ENCODE results near the gene SEMA4A.

Gene SEMA4A

GRCh38 chr1:156191292-156191964, 38.0 kb downstream of the SEMA4A start:
- Mint-ChIP-seq H3K4me1 (peaks cover 36% of the 10 kb centered on the region), H3K36me3 (peaks cover 10% of the 10 kb centered on the region), H3K9me3 (no peaks in the 10 kb centered on the region), H3K27ac (no peak overlapping the region), H3K4me3 (no peak overlapping the region), H3K27me3 (no peaks in the 10 kb centered on the region)

GRCh38 chr1:156193208-156193487, 39.8 kb downstream of the SEMA4A start:
- H3K9me3 Mint-ChIP-seq: no peaks in the 10 kb centered on the region
- peaks cover 14% of the 10 kb centered on the region for H3K36me3 Mint-ChIP-seq
- peak overlapping the region; percentile 95 for H3K4me3 Mint-ChIP-seq
- peaks cover 51% of the 10 kb centered on the region for H3K4me1 Mint-ChIP-seq
- peak overlapping the region; percentile 90 for H3K27ac Mint-ChIP-seq
- no peaks in the 10 kb centered on the region for H3K27me3 Mint-ChIP-seq

DNA sequence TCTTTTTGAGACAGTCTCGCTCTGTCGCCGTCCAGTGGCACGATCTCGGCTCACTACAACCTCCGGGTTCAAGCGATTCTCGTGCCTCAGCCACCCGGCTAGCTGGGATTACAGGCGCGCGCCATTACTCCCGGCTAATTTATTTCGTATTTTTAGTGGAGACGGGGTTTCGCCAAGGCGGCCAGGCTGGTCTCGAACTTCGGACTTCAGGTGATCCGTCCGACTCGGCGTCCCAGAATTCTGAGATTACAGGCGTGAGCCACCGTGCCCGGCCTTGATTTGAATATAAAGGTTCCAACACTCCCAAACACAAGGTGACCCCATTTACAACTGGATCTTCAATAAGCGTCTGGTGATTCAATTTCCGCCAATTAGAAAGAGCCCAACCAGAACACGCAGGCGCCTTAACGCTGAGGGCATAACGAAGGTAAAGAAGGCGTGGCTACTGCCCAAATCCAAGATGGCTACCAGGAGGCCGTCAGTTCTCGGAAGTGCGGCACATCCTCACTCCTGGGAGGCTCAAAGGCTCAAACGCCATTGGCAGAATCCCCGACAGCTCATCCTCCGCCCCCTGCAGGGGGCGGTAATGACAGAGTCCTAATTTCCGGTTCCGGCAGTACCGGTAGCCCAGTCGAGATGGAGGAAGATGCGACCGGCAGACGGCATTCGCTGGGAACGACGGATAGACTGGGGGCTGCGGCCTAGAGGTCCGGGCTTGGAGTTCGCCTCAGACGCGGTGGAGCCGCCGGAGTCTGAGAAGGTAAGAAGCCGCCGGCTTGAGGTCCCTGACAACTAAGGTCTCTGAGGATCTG, 40.3 kb downstream of the SEMA4A start, which contains the start of gene SLC25A44:
TSS of gene SLC25A44 (plus strand) at position 617 of the 812 bp plus-strand sequence. CDS start 5,744 bp downstream, outside the sequence.
- no peaks in the 10 kb centered on the region for H3K9me3 Mint-ChIP-seq
- peak within 1 kb of the TSS; percentile 95 for H3K4me3 Mint-ChIP-seq
- peak within 1 kb of the TSS; percentile 90 for H3K27ac Mint-ChIP-seq
- H3K27me3 Mint-ChIP-seq: no peaks in the 10 kb centered on the region
- peaks cover 57% of the 10 kb centered on the region for H3K4me1 Mint-ChIP-seq
- peaks cover 14% of the 10 kb centered on the region for H3K36me3 Mint-ChIP-seq

DNA sequence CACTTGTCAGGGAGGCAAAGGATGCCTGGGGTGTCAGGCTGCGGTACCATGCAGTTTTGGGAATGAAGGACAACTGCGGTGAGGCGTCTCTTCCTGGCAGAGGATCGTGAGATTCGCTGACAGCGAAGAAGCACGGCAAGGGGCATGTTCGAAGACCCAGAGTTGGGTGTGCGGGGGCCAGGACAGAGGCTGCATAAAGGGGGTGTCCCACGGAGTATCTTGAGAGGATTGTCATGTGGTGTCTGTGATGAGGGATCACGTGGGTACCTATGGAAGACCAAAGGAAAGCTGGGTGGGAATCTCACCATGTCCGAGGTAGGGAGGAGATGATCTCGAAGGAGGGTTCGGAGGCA, 40.9 kb downstream of the SEMA4A start:
- Mint-ChIP-seq H3K4me3 (peak overlapping the region; percentile 95), H3K27ac (peak overlapping the region; percentile 90), H3K36me3 (peaks cover 15% of the 10 kb centered on the region), H3K4me1 (peaks cover 62% of the 10 kb centered on the region), H3K27me3 (no peaks in the 10 kb centered on the region), H3K9me3 (no peaks in the 10 kb centered on the region)

- no peak overlapping the region for H3K27ac Mint-ChIP-seq
- peaks cover 77% of the 10 kb centered on the region for H3K4me1 Mint-ChIP-seq
Observed at GRCh38 chr1:156195853-156196252, 42.5 kb downstream of the SEMA4A start.

GRCh38 chr1:156196445-156196844, 43.1 kb downstream of the SEMA4A start:
- peaks cover 22% of the 10 kb centered on the region for H3K36me3 Mint-ChIP-seq

More at GRCh38 chr1:156195853-156196252, 42.5 kb downstream of the SEMA4A start:
- no peaks in the 10 kb centered on the region for H3K27me3 Mint-ChIP-seq
- peaks cover 22% of the 10 kb centered on the region for H3K36me3 Mint-ChIP-seq
- H3K9me3 Mint-ChIP-seq: no peaks in the 10 kb centered on the region
- peak overlapping the region; percentile 95 for H3K4me3 Mint-ChIP-seq

DNA sequence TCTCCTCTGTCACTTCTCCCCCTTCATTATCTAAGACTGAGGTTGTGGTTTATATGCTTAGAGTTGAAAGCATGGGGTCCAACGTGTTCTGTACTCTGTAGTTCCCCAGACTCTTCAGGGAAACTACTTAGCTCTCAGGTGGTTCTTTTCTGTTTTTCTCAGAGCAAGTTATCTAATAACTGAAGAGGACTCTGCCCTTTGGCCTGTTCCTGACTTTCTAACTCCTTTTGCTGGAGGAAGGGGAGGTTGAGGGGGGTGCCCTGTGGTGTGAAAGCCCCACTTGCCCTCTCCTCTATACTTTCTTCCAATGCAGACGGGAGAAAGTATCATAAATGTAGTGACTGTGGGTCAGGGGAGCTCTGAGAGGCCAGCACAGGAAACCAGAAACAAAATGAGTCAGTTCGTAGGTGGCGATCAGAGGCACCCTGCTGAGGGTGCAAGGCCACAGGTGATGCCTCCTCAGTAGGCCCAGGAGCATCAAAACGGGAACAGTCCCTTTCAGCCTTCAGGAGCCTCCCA, 45.5 kb downstream of the SEMA4A start:
- H3K36me3 Mint-ChIP-seq: peaks cover 20% of the 10 kb centered on the region
- H3K27me3 Mint-ChIP-seq: no peaks in the 10 kb centered on the region
- no peaks in the 10 kb centered on the region for H3K9me3 Mint-ChIP-seq
- peak overlapping the region; percentile 83 for H3K27ac Mint-ChIP-seq
- peaks cover 58% of the 10 kb centered on the region for H3K4me1 Mint-ChIP-seq
- peak overlapping the region; percentile 76 for H3K4me3 Mint-ChIP-seq

More at GRCh38 chr1:156196445-156196844, 43.1 kb downstream of the SEMA4A start:
- H3K4me3 Mint-ChIP-seq: peak overlapping the region; percentile 95
- H3K9me3 Mint-ChIP-seq: no peaks in the 10 kb centered on the region
- peaks cover 77% of the 10 kb centered on the region for H3K4me1 Mint-ChIP-seq
- H3K27ac Mint-ChIP-seq: peak overlapping the region; percentile 30
- no peaks in the 10 kb centered on the region for H3K27me3 Mint-ChIP-seq

DNA sequence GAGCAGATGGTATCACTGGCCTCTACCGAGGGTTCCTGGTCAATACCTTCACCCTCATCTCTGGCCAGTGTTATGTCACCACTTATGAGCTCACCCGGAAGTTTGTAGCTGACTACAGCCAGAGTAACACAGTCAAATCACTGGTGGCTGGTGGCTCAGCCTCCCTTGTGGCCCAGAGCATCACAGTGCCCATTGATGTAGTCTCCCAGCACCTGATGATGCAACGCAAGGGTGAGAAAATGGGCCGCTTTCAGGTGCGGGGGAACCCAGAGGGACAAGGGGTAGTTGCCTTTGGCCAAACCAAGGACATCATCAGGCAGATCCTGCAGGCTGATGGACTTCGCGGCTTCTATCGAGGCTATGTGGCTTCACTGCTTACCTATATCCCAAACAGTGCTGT, 46.7 kb downstream of the SEMA4A start:
- H3K27ac Mint-ChIP-seq: peak overlapping the region; percentile 84

GRCh38 chr1:156203331-156203730, 49.9 kb downstream of the SEMA4A start:
- H3K36me3 Mint-ChIP-seq: peaks cover 14% of the 10 kb centered on the region
- H3K4me3 Mint-ChIP-seq: no peak overlapping the region
- H3K27ac Mint-ChIP-seq: no peak overlapping the region
- H3K4me1 Mint-ChIP-seq: peaks cover 36% of the 10 kb centered on the region
- H3K9me3 Mint-ChIP-seq: no peaks in the 10 kb centered on the region
- no peaks in the 10 kb centered on the region for H3K27me3 Mint-ChIP-seq

More for the DNA sequence above, 46.7 kb downstream of the SEMA4A start:
- no peaks in the 10 kb centered on the region for H3K27me3 Mint-ChIP-seq
- peaks cover 18% of the 10 kb centered on the region for H3K36me3 Mint-ChIP-seq
- peaks cover 58% of the 10 kb centered on the region for H3K4me1 Mint-ChIP-seq
- no peaks in the 10 kb centered on the region for H3K9me3 Mint-ChIP-seq
- H3K4me3 Mint-ChIP-seq: peak overlapping the region; percentile 76

- Mint-ChIP-seq H3K27ac (no peak overlapping the region), H3K36me3 (peaks cover 14% of the 10 kb centered on the region), H3K9me3 (no peaks in the 10 kb centered on the region), H3K4me1 (peaks cover 23% of the 10 kb centered on the region), H3K27me3 (no peaks in the 10 kb centered on the region), H3K4me3 (no peak overlapping the region)
Observed at GRCh38 chr1:156204686-156205085, 51.3 kb downstream of the SEMA4A start.

- Mint-ChIP-seq H3K4me1 (peaks cover 29% of the 10 kb centered on the region), H3K27me3 (no peaks in the 10 kb centered on the region), H3K4me3 (no peak overlapping the region), H3K9me3 (no peaks in the 10 kb centered on the region), H3K36me3 (peaks cover 19% of the 10 kb centered on the region), H3K27ac (peak overlapping the region; percentile 78)
Observed at GRCh38 chr1:156211243-156211642, 57.9 kb downstream of the SEMA4A start.

DNA sequence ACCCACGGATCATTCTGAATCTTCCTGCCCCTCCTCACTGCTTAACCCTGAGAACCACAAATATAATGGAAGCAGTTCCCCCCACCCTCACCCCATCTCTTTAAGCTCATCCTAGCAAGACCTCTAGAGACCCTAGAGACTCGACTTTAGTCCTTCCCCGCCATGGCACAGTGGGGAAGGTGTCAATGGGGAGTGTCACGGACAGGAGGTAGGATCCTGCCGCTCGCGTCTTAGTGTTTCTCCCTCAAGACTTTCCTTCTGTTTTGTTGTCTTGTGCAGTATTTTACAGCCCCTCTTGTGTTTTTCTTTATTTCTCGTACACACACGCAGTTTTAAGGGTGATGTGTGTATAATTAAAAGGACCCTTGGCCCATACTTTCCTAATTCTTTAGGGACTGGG, 58.7 kb downstream of the SEMA4A start:
- Mint-ChIP-seq H3K9me3 (no peaks in the 10 kb centered on the region), H3K36me3 (peaks cover 19% of the 10 kb centered on the region), H3K4me1 (peaks cover 29% of the 10 kb centered on the region), H3K4me3 (peak overlapping the region; percentile 97), H3K27me3 (no peaks in the 10 kb centered on the region), H3K27ac (peak overlapping the region; percentile 98)

DNA sequence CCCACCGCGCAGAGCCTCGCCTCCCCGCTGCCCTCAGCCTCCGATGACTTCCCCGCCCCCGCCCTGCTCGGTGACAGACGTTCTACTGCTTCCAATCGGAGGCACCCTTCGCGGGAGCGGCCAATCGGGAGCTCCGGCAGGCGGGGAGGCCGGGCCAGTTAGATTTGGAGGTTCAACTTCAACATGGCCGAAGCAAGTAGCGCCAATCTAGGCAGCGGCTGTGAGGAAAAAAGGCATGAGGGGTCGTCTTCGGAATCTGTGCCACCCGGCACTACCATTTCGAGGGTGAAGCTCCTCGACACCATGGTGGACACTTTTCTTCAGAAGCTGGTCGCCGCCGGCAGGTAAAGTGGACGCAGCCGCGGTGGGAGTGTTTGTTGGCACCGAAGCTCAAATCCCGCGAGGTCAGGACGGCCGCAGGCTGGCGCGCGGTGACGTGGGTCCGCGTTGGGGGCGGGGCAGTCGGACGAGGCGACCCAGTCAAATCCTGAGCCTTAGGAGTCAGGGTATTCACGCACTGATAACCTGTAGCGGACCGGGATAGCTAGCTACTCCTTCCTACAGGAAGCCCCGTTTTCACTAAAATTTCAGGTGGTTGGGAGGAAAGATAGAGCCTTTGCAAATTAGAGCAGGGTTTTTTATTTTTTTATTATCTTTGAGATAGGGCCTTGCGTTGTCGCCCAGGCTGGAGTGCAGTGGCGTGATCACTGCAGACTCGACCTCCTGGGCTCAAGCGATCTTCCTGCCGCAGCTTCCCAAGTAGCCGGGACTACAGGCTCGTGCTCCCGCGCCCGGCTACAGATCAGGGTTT, 59.7 kb downstream of the SEMA4A start, which contains the start of gene PMF1:
TSS of gene PMF1 (plus strand) at position 175 of the 811 bp plus-strand sequence. CDS start at position 184, 9 bp downstream.
- Mint-ChIP-seq H3K9me3 (no peaks in the 10 kb centered on the region), H3K4me3 (peak within 1 kb of the TSS; percentile 97), H3K4me1 (peaks cover 38% of the 10 kb centered on the region), H3K27me3 (no peaks in the 10 kb centered on the region), H3K27ac (peak within 1 kb of the TSS; percentile 98), H3K36me3 (peaks cover 21% of the 10 kb centered on the region)

DNA sequence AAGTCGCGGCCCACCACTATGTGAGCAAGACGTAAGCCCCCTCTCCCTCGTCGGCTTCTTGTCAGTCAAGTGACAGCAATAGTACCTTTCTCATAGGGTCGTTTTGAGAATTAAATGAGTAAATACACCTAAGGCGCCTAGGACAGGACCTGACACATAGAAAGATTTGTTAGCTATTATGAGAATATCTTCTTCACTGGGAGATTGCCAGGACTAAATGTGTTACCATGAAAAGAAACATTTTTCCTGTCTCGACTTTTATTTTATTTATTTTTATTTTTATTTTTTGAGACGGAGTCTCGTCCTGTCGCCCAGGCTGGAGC, 60.2 kb downstream of the SEMA4A start:
- no peaks in the 10 kb centered on the region for H3K27me3 Mint-ChIP-seq
- H3K4me1 Mint-ChIP-seq: peaks cover 42% of the 10 kb centered on the region
- peak overlapping the region; percentile 98 for H3K27ac Mint-ChIP-seq
- no peaks in the 10 kb centered on the region for H3K9me3 Mint-ChIP-seq
- peaks cover 21% of the 10 kb centered on the region for H3K36me3 Mint-ChIP-seq
- peak overlapping the region; percentile 97 for H3K4me3 Mint-ChIP-seq

DNA sequence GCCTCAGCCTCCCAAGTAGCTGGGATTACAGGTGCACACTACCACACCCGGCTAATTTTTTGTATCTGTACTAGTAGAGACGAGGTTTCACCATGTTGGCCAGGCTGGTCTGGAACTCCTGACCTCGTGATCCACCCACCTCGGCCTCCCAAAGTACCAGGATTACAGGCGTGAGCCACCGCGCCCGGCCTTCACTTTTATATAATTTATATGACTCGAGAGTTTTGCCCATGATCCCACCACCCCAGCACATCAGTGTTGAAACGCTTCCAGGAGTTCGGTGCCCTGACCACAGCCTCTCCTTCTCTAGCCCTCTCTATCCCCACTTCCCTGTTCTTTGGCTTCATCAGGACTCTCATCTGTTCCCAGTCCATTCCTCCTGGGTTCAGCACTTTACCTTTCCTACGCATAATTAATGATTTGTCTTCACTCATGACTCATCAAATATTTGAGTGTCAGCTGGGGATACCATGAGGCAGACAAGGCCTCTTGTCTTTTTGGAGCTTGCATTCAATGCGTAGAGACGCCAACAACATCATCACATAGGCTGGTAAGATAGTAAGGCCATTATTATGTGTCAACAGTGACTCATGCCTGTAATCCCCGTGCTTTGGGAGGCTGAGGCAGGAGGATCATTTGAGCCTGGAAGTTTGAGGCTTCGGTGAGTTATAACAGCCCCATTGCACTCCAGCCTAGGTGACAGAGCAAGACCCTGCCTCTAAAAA, 60.8 kb downstream of the SEMA4A start:
- Mint-ChIP-seq H3K27me3 (no peaks in the 10 kb centered on the region), H3K9me3 (no peaks in the 10 kb centered on the region), H3K27ac (peak overlapping the region; percentile 98), H3K36me3 (peaks cover 19% of the 10 kb centered on the region), H3K4me1 (peaks cover 44% of the 10 kb centered on the region), H3K4me3 (peak overlapping the region; percentile 88)

All from activated naive CD4-positive, alpha-beta T cell treated with anti-CD3 and anti-CD28 coated beads, Interleukin-2, amount 50 U/mL, for 24 hours (primary cell).